SU-DHL-6 (cell line): ENCODE measurements around the gene TANGO2.

ENCODE experiments used
- H2AFZ ChIP-seq: fragments of 200-600 bp; sonication (generic); 2 replicates; pipeline ENCODE4 v1.6.1; 2014; ENCODE audit warnings: low read depth, mild to moderate bottlenecking, moderate library complexity, mixed read lengths, antibody characterized with exemption, low read length; ENCODE audit not compliant: severe bottlenecking
- H3F3A ChIP-seq: fragments of 200-600 bp; shearing (Covaris generic); 2 replicates; pipeline ENCODE4 v1.6.0; 2016; ENCODE audit warnings: antibody characterized with exemption, mild to moderate bottlenecking; ENCODE audit not compliant: insufficient read depth
- H3K27ac ChIP-seq: fragments of 200-600 bp; sonication (generic); 2 replicates; pipeline ENCODE4 v1.5.1; 2016; ENCODE audit warnings: low read depth, mild to moderate bottlenecking, low read length, moderate library complexity, mixed read lengths
- H3K27me3 ChIP-seq: fragments of 200-600 bp; sonication (generic), shearing (Covaris generic); 2 replicates; pipeline ENCODE4 v1.6.0; 2014; ENCODE audit warnings: mild to moderate bottlenecking, low read length
- H3K36me3 ChIP-seq: fragments of 200-600 bp; sonication (generic); 2 replicates; pipeline ENCODE4 v1.6.1; 2014; ENCODE audit warnings: mild to moderate bottlenecking, low read length, mixed read lengths
- H3K4me2 ChIP-seq: fragments of 300-600, 200-600 bp; shearing (Covaris generic), sonication (generic); 2 replicates; pipeline ENCODE4 v1.6.0; 2014; ENCODE audit warnings: low read length, low read depth, mild to moderate bottlenecking; ENCODE audit not compliant: poor library complexity, severe bottlenecking
- H3K4me3 ChIP-seq: fragments of 200-600 bp; sonication (generic); 2 replicates; pipeline ENCODE4 v1.5.1; 2014; ENCODE audit warnings: antibody characterized with exemption, low read length, mild to moderate bottlenecking, mixed read lengths; ENCODE audit not compliant: insufficient read depth, poor library complexity, severe bottlenecking
- H3K79me2 ChIP-seq: fragments of 200-600 bp; sonication (generic); 2 replicates; pipeline ENCODE4 v1.6.1; 2014; ENCODE audit warnings: mild to moderate bottlenecking, low read length, moderate library complexity; ENCODE audit not compliant: insufficient read depth
- H3K9ac ChIP-seq: fragments of 200-600 bp; sonication (generic); 2 replicates; pipeline ENCODE4 v1.7.0; 2014; ENCODE audit warnings: mild to moderate bottlenecking, low read length
- H3K9me2 ChIP-seq: fragments of 200-600 bp; sonication (generic); replicated peaks from 2 replicates; pipeline ENCODE4 v1.6.1; 2014; ENCODE audit warnings: low read length; ENCODE audit not compliant: insufficient read depth
- H3K9me3 ChIP-seq: fragments of 200-600 bp; sonication (generic); 2 replicates; pipeline ENCODE4 v1.6.1; 2014; ENCODE audit warnings: low read length, mixed read lengths; ENCODE audit not compliant: insufficient read depth
- H4K20me1 ChIP-seq: fragments of 200-600 bp; sonication (generic); 2 replicates; pipeline ENCODE4 v1.6.1; 2014; ENCODE audit warnings: low read depth, mild to moderate bottlenecking, antibody characterized with exemption, low read length, moderate library complexity, mixed read lengths
- EZH2phosphoT487 ChIP-seq: fragments of 200-600 bp; sonication (generic), shearing (Covaris generic); conservative IDR thresholded peaks from 2 replicates; pipeline ENCODE4 v1.6.1; 2018; ENCODE audit warnings: mild to moderate bottlenecking, antibody characterized with exemption, low read length, moderate library complexity, mixed read lengths
- TF ChIP-seq, protein P1 (sequence below): fragments of 200-600 bp; sonication (generic); IDR thresholded peaks from one replicate; pipeline ENCODE4 v1.5.1; 2017; ENCODE audit warnings: antibody characterized with exemption, mild to moderate bottlenecking, low read length, moderate library complexity; ENCODE audit not compliant: insufficient read depth, poor library complexity, severe bottlenecking

TANGO2 gene

GRCh38 chr22:19974935-19975706 is 45.8 kb upstream of the TANGO2 start:
- Histone ChIP-seq H3K79me2 (no peaks in the 10 kb centered on the region), H3K4me2 (no peak overlapping the region), H3K36me3 (no peaks in the 10 kb centered on the region), H3K9me3 (no peaks in the 10 kb centered on the region), H3K9ac (no peak overlapping the region), H3K9me2 (no peaks in the 10 kb centered on the region), H2AFZ (no peak overlapping the region), H3F3A (no peaks in the 10 kb centered on the region), H4K20me1 (no peaks in the 10 kb centered on the region), H3K4me3 (no peak overlapping the region), H3K27ac (no peak overlapping the region), H3K27me3 (no peaks in the 10 kb centered on the region)
- TF ChIP-seq, protein P1, sequence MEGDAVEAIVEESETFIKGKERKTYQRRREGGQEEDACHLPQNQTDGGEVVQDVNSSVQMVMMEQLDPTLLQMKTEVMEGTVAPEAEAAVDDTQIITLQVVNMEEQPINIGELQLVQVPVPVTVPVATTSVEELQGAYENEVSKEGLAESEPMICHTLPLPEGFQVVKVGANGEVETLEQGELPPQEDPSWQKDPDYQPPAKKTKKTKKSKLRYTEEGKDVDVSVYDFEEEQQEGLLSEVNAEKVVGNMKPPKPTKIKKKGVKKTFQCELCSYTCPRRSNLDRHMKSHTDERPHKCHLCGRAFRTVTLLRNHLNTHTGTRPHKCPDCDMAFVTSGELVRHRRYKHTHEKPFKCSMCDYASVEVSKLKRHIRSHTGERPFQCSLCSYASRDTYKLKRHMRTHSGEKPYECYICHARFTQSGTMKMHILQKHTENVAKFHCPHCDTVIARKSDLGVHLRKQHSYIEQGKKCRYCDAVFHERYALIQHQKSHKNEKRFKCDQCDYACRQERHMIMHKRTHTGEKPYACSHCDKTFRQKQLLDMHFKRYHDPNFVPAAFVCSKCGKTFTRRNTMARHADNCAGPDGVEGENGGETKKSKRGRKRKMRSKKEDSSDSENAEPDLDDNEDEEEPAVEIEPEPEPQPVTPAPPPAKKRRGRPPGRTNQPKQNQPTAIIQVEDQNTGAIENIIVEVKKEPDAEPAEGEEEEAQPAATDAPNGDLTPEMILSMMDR, result no peak
- TF ChIP-seq EZH2phosphoT487, result no peak

- no peaks in the 10 kb centered on the region for H3K79me2 ChIP-seq
- H3K9me3 ChIP-seq, result no peaks in the 10 kb centered on the region
- H3F3A ChIP-seq, result no peaks in the 10 kb centered on the region
- no peaks in the 10 kb centered on the region for H3K27me3 ChIP-seq
- H2AFZ ChIP-seq, result no peak overlapping the region
- H3K4me2 ChIP-seq, result no peak overlapping the region
- no peak for TF ChIP-seq EZH2phosphoT487
- TF ChIP-seq, protein P1, result no peak
- H3K27ac ChIP-seq, result no peak overlapping the region
- H3K4me3 ChIP-seq, result no peak overlapping the region
- no peak overlapping the region for H3K9ac ChIP-seq
- no peaks in the 10 kb centered on the region for H3K9me2 ChIP-seq
- H3K36me3 ChIP-seq, result no peaks in the 10 kb centered on the region
- no peaks in the 10 kb centered on the region for H4K20me1 ChIP-seq
Measured at GRCh38 chr22:19975707-19976035, 45.2 kb upstream of the TANGO2 start.

- H3K9me2 ChIP-seq, result no peaks in the 10 kb centered on the region
- no peaks in the 10 kb centered on the region for H3F3A ChIP-seq
- H4K20me1 ChIP-seq, result no peaks in the 10 kb centered on the region
- no peaks in the 10 kb centered on the region for H3K36me3 ChIP-seq
- no peak overlapping the region for H3K9ac ChIP-seq
- no peak overlapping the region for H3K27ac ChIP-seq
- no peaks in the 10 kb centered on the region for H3K79me2 ChIP-seq
- no peak for TF ChIP-seq EZH2phosphoT487
- no peak overlapping the region for H2AFZ ChIP-seq
- no peak overlapping the region for H3K4me2 ChIP-seq
- no peaks in the 10 kb centered on the region for H3K9me3 ChIP-seq
- no peak overlapping the region for H3K4me3 ChIP-seq
- H3K27me3 ChIP-seq, result no peaks in the 10 kb centered on the region
Measured at GRCh38 chr22:19976671-19977070, 44.2 kb upstream of the TANGO2 start.
